HL-60/S4 (cell line): ENCODE measurements around the gene CLHC1.

Experiments used
- in situ Hi-C: fragments of 300-500 bp; cut with MboI; formaldehyde crosslinking; loops from 2 replicates; pipeline ENCODE4 v1.14.3; 2022; ENCODE audit warnings: low sequenced_read_pairs

The CLHC1 gene

GRCh38 chr2:55173438-55174054 lies 58.5 kb downstream of the CLHC1 start:
- in situ Hi-C loops = loop anchor here (10.0 to 25.0 kb wide), 2 partner anchors 159 to 1061 kb away; partner anchors contain the start of gene ACYP2

GRCh38 chr2:55169915-55170314 lies 62.2 kb downstream of the CLHC1 start:
- in situ Hi-C loops = loop anchor here (10.0 to 25.0 kb wide), 3 partner anchors 105 to 1058 kb away; partner anchors contain the start of gene ACYP2

GRCh38 chr2:55169359-55169758 lies 62.7 kb downstream of the CLHC1 start:
- in situ Hi-C loops = loop anchor here (10.0 to 25.0 kb wide), 2 partner anchors 105 to 1057 kb away; partner anchors contain the start of gene ACYP2

GRCh38 chr2:55168221-55169154 lies 63.6 kb downstream of the CLHC1 start:
- in situ Hi-C loops = loop anchor here (10.0 to 25.0 kb wide), 2 partner anchors 104 to 1056 kb away; partner anchors contain the start of gene ACYP2

- in situ Hi-C loops = loop anchor here (10.0 to 25.0 kb wide), 2 partner anchors 101 to 1053 kb away; partner anchors contain the start of gene ACYP2
Measured at GRCh38 chr2:55165626-55166025, 66.5 kb downstream of the CLHC1 start.

- in situ Hi-C loops = loop anchor here (10.0 to 25.0 kb wide), 2 partner anchors 100 to 1053 kb away; partner anchors contain the start of gene ACYP2
Measured at GRCh38 chr2:55164534-55165480, 67.3 kb downstream of the CLHC1 start.

GRCh38 chr2:55163941-55164390 lies 68.1 kb downstream of the CLHC1 start:
- in situ Hi-C loops = loop anchor here (10.0 to 25.0 kb wide), 2 partner anchors 99 to 1052 kb away; partner anchors contain the start of gene ACYP2

- in situ Hi-C loops = loop anchor here (10.0 to 25.0 kb wide), 2 partner anchors 98 to 1051 kb away; partner anchors contain the start of gene ACYP2
Measured at GRCh38 chr2:55163274-55163721, 68.8 kb downstream of the CLHC1 start.

GRCh38 chr2:55162284-55163006 lies 69.6 kb downstream of the CLHC1 start:
- in situ Hi-C loops = loop anchor here (10.0 to 25.0 kb wide), 2 partner anchors 98 to 1050 kb away; partner anchors contain the start of gene ACYP2

- in situ Hi-C loops = loop anchor here (10.0 to 25.0 kb wide), 2 partner anchors 97 to 1049 kb away; partner anchors contain the start of gene ACYP2
Measured at GRCh38 chr2:55161295-55162210, 70.5 kb downstream of the CLHC1 start.

GRCh38 chr2:55160422-55160821 lies 71.7 kb downstream of the CLHC1 start:
- in situ Hi-C loops = loop anchor here (10.0 to 25.0 kb wide), 2 partner anchors 96 to 1048 kb away; partner anchors contain the start of gene ACYP2

- in situ Hi-C loops = loop anchor here (10.0 to 25.0 kb wide), 2 partner anchors 95 to 1047 kb away; partner anchors contain the start of gene ACYP2
Measured at GRCh38 chr2:55159752-55160151, 72.3 kb downstream of the CLHC1 start.

GRCh38 chr2:55159037-55159651 lies 72.9 kb downstream of the CLHC1 start:
- in situ Hi-C loops = loop anchor here (25.0 kb wide), 1 partner anchor 1047 kb away; the partner anchor contains the start of gene ACYP2

GRCh38 chr2:55158111-55158814 lies 73.8 kb downstream of the CLHC1 start:
- in situ Hi-C loops = loop anchor here (25.0 kb wide), 1 partner anchor 1046 kb away; the partner anchor contains the start of gene ACYP2

GRCh38 chr2:55157474-55157884 lies 74.6 kb downstream of the CLHC1 start:
- in situ Hi-C loops = loop anchor here (25.0 kb wide), 1 partner anchor 1045 kb away; the partner anchor contains the start of gene ACYP2

- in situ Hi-C loops = loop anchor here (25.0 kb wide), 1 partner anchor 1045 kb away; the partner anchor contains the start of gene ACYP2
Measured at GRCh38 chr2:55156984-55157383, 75.1 kb downstream of the CLHC1 start.
